KMS-11 (cell line): ENCODE measurements around the gene WAS.

Source experiments
- H2AFZ ChIP-seq: fragments of 200-600 bp; sonication (generic); 2 replicates; pipeline ENCODE4 v1.6.1; 2016; ENCODE audit warnings: antibody characterized with exemption, mixed run types, low read depth
- H3K27ac ChIP-seq: fragments of 200-600 bp; sonication (generic); 2 replicates; pipeline ENCODE4 v1.6.1; 2016; ENCODE audit warnings: mild to moderate bottlenecking, mixed run types
- H3K27me3 ChIP-seq: fragments of 200-600 bp; sonication (generic); 2 replicates; pipeline ENCODE4 v1.6.1; 2017; ENCODE audit warnings: mild to moderate bottlenecking, low read depth, mixed run types, moderate library complexity; ENCODE audit not compliant: insufficient read depth
- H3K36me3 ChIP-seq: fragments of 200-600 bp; sonication (generic); 2 replicates; pipeline ENCODE4 v1.6.1; 2017; ENCODE audit warnings: mild to moderate bottlenecking, mixed run types; ENCODE audit not compliant: insufficient read depth
- H3K4me1 ChIP-seq: fragments of 200-600 bp; sonication (generic); 2 replicates; pipeline ENCODE4 v1.6.1; 2016; ENCODE audit warnings: mild to moderate bottlenecking, low read depth, mixed run types; ENCODE audit not compliant: poor library complexity, severe bottlenecking
- H3K4me2 ChIP-seq: fragments of 200-600 bp; sonication (generic); 2 replicates; pipeline ENCODE4 v1.7.0; 2016; ENCODE audit warnings: mild to moderate bottlenecking, mixed run types
- H3K4me3 ChIP-seq: fragments of 200-600 bp; sonication (generic); IDR thresholded peaks from 2 replicates; pipeline ENCODE4 v1.6.1; 2017; ENCODE audit warnings: low read depth, low read length, mixed read lengths; ENCODE audit not compliant: insufficient read depth
- H3K79me2 ChIP-seq: fragments of 200-600 bp; sonication (generic); 2 replicates; pipeline ENCODE4 v1.6.1; 2016; ENCODE audit warnings: low read depth, mixed run types; ENCODE audit not compliant: insufficient read depth
- H3K9ac ChIP-seq: fragments of 200-600 bp; sonication (generic); 2 replicates; pipeline ENCODE4 v1.6.1; 2016; ENCODE audit warnings: mild to moderate bottlenecking, mixed run types
- H4K20me1 ChIP-seq: fragments of 200-600 bp; sonication (generic); 2 replicates; pipeline ENCODE4 v1.6.1; 2016; ENCODE audit warnings: mild to moderate bottlenecking, mixed run types; ENCODE audit not compliant: insufficient read depth
- CTCF ChIP-seq: fragments of 200-600 bp; sonication (generic); conservative IDR thresholded peaks from 2 replicates; pipeline ENCODE4 v1.6.1; 2017; ENCODE audit warnings: low read depth, mild to moderate bottlenecking, antibody characterized with exemption, low read length, moderate library complexity, mixed read lengths

The WAS gene

GRCh38 chrX:48695925-48696300, 12.3 kb downstream of the WAS start:
- Histone ChIP-seq H3K4me3 (no peak overlapping the region), H3K36me3 (no peaks in the 10 kb centered on the region), H3K9ac (peak overlapping the region; percentile 81; the same call in 1 of the 2 replicates), H3K79me2 (peaks cover 18% of the 10 kb centered on the region; the same call in 1 of the 2 replicates), H3K27ac (peak overlapping the region; percentile 77), H4K20me1 (no peaks in the 10 kb centered on the region), H3K4me2 (peak overlapping the region; percentile 68; the same call in 1 of the 2 replicates), H2AFZ (peak overlapping the region; percentile 71), H3K4me1 (peaks cover 5% of the 10 kb centered on the region), H3K27me3 (no peaks in the 10 kb centered on the region)
- no peak for TF ChIP-seq CTCF

DNA sequence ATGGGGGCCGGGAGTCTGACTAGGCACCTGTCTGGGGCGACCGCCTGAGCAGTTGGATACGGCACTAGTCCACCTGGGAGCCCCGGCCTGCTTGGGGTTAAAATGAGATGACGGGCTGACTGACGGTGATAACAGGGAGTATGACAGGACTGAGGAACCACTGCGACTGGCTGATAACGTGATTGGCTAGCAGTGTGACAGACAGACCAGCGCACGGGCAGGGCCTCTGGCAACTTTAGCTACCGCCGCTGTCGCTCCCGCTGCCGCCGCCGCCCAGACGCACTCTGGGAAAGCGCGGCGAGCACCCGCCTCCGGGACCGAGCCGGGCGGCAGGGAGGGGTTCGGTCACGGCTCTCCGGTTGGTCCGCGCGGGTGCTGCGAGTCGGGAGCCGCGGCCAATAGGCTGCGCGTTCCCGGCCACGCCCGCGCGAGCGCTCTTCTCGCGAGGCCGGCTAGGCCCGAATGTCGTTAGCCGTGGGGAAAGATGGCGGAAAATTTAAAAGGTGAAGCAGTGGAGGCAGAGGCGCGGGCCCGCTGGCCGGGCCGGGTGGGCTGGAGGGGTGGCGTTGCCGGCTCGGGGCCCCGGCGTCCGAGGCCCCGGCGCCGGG, 12.8 kb downstream of the WAS start, which contains the start of gene SUV39H1:
Gene SUV39H1, plus strand, starts transcription at position 434 of the 608 bp plus-strand sequence. Its CDS starts 51 bp downstream, at position 485.
- Histone ChIP-seq H3K4me1 (peaks cover 5% of the 10 kb centered on the region), H3K9ac (peak within 1 kb of the TSS; percentile 81), H3K79me2 (peaks cover 18% of the 10 kb centered on the region; the same call in 1 of the 2 replicates), H3K36me3 (no peaks in the 10 kb centered on the region), H3K27ac (peak within 1 kb of the TSS; percentile 77), H3K4me3 (no peak within 1 kb of the TSS), H3K4me2 (peak within 1 kb of the TSS; percentile 68), H2AFZ (peak within 1 kb of the TSS; percentile 71), H3K27me3 (no peaks in the 10 kb centered on the region), H4K20me1 (no peaks in the 10 kb centered on the region)
- TF ChIP-seq CTCF, result no peak

DNA sequence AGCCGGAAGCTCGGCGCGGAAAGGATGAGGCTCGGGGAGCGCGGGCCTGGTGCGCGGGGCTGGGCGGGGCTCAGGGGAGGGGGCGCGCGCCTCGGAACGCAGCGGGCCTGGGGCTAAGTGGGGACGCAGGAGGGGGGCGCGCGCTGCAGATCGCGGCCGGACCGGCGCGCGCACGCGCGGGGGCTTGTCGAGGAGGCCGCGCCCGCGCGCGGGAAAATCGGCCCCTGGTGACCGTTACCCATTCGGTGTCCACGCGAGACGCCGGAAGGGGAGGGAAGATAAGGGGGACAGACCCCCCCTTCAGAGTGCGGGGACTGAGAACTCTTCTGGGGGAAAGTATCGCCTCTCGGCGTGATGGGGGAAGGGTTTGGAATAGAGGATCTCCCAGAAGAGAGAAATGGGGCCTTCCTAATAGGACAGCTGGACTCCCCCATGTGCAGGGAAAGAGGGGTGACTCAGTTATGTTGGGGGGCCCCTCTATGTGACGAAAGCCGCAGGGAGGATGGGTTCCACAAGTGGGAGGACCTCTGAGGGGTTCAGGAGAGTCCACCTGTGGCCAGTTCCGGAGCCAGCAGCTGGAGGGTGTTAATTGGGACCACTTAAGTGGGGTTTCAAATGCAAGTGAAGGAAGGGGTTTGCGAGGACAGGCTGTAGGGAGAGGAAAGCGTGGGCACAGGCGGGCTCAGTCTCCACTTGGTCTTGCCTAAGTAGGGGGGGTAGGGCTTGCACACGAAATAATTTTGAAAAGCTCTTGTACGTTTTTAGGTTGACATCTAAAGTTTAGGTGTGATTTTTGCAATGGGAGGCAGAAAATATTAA, 13.5 kb downstream of the WAS start:
- TF ChIP-seq CTCF, result no peak
- Histone ChIP-seq H3K9ac (peak overlapping the region; percentile 81), H4K20me1 (no peaks in the 10 kb centered on the region), H3K79me2 (peaks cover 18% of the 10 kb centered on the region; the same call in 1 of the 2 replicates), H3K4me2 (peak overlapping the region; percentile 57), H3K27me3 (no peaks in the 10 kb centered on the region), H3K4me3 (no peak overlapping the region), H2AFZ (peak overlapping the region; percentile 30; the same call in 1 of the 2 replicates), H3K36me3 (no peaks in the 10 kb centered on the region), H3K4me1 (peaks cover 5% of the 10 kb centered on the region), H3K27ac (peak overlapping the region; percentile 77)

- no peaks in the 10 kb centered on the region for H3K36me3 ChIP-seq
- no peaks in the 10 kb centered on the region for H3K27me3 ChIP-seq
- no peak overlapping the region for H3K9ac ChIP-seq
- no peaks in the 10 kb centered on the region for H4K20me1 ChIP-seq
- no peak for TF ChIP-seq CTCF
- no peak overlapping the region for H3K27ac ChIP-seq
- H3K79me2 ChIP-seq, result peaks cover 18% of the 10 kb centered on the region; the same call in 1 of the 2 replicates
- H3K4me3 ChIP-seq, result no peak overlapping the region
- peaks cover 5% of the 10 kb centered on the region for H3K4me1 ChIP-seq
- H3K4me2 ChIP-seq, result no peak overlapping the region; the same call in 1 of the 2 replicates
- no peak overlapping the region for H2AFZ ChIP-seq
Observed at GRCh38 chrX:48698306-48698705, 14.7 kb downstream of the WAS start.
